ENCODE results near the gene RASGRP4.

The RASGRP4 gene

DNA sequence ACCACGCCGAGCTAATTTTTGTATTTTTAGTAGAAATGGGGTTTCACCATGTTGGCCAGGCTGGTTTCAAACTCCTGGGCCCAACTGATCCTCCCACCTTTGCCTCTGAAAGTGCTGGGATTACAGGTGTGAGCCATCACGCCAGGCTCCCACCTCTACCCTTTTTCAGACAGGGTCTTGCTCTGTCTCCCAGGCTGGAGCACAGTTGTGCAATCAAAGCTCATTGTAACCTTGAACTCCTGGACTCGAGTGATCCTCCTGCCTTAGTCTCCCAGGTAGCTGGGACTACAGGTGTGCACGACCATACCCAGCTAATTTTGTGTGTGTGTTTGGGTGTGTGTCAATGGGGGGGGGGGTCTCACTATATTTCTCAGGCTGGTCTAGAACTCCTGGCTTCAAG is 1.7 kb downstream of the RASGRP4 start:
- TF ChIP-seq, protein P1, sequence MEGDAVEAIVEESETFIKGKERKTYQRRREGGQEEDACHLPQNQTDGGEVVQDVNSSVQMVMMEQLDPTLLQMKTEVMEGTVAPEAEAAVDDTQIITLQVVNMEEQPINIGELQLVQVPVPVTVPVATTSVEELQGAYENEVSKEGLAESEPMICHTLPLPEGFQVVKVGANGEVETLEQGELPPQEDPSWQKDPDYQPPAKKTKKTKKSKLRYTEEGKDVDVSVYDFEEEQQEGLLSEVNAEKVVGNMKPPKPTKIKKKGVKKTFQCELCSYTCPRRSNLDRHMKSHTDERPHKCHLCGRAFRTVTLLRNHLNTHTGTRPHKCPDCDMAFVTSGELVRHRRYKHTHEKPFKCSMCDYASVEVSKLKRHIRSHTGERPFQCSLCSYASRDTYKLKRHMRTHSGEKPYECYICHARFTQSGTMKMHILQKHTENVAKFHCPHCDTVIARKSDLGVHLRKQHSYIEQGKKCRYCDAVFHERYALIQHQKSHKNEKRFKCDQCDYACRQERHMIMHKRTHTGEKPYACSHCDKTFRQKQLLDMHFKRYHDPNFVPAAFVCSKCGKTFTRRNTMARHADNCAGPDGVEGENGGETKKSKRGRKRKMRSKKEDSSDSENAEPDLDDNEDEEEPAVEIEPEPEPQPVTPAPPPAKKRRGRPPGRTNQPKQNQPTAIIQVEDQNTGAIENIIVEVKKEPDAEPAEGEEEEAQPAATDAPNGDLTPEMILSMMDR (conservative IDR thresholded peaks at IDR 0.05) = no peak
- H3K27ac ChIP-seq = no peak overlapping the region

DNA sequence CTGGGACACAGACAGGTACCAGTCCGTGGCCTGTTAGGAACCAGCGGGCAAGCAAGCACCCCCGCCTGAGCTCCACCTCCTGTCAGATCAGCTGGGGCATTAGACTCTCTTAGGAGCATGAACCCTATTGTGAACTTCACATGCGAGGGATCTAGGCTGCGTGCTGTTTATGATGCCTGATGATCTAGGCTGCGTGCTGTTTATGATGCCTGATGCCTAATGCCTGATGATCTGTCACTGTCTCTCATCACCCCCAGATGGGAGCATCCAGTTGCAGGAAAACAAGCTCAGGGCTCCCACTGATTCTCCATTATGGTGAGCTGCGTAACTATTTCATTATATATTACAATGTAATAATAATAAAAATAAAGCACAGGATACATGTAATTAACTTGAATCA is 3.6 kb downstream of the RASGRP4 start:
- H3K27ac ChIP-seq = no peak overlapping the region
- TF ChIP-seq, protein P1 (conservative IDR thresholded peaks at IDR 0.05) = no peak

DNA sequence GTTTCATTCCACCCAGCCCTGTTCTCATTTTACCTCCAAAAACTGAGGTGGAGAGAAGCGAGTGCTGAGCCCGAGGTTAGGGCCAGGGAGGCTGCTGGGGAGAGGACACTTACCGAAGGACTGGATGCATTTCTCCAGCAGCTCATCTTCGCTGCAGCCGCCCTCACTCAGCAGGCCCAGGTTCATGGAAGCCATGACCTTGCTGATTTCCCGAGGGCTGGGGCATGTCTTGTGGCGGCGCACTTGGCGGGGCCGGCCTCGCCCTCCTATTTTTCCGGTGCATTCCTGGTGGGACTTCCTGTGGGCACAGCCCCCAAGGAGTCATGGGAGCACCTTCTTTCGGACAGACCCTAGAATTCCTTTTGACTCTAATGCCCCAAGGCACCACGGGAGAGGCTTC is 4.2 kb downstream of the RASGRP4 start:
- H3K27ac ChIP-seq = no peak overlapping the region
- TF ChIP-seq, protein P1 (conservative IDR thresholded peaks at IDR 0.05) = no peak

DNA sequence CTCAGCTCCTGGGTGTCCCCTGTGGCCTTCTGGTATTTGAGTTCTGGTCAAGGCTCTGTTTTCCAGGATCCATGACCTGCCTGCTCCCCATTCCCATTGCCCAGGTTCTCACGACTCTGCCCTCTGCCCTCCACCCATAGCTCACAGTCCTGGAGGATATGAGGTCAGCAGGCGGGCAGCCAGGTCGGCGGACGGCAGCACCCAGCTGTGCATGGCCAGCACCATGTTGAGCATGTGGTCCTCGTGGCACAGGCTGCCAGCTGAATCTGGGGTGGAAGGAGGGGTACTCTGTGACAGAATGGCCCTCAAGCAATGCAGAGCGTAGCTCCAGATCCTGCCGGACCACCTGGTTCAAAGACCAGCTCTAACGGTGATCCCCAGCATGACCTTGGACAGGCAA is 5.1 kb downstream of the RASGRP4 start:
- H3K27ac ChIP-seq = no peak overlapping the region
- TF ChIP-seq, protein P1 (conservative IDR thresholded peaks at IDR 0.05) = no peak

DNA sequence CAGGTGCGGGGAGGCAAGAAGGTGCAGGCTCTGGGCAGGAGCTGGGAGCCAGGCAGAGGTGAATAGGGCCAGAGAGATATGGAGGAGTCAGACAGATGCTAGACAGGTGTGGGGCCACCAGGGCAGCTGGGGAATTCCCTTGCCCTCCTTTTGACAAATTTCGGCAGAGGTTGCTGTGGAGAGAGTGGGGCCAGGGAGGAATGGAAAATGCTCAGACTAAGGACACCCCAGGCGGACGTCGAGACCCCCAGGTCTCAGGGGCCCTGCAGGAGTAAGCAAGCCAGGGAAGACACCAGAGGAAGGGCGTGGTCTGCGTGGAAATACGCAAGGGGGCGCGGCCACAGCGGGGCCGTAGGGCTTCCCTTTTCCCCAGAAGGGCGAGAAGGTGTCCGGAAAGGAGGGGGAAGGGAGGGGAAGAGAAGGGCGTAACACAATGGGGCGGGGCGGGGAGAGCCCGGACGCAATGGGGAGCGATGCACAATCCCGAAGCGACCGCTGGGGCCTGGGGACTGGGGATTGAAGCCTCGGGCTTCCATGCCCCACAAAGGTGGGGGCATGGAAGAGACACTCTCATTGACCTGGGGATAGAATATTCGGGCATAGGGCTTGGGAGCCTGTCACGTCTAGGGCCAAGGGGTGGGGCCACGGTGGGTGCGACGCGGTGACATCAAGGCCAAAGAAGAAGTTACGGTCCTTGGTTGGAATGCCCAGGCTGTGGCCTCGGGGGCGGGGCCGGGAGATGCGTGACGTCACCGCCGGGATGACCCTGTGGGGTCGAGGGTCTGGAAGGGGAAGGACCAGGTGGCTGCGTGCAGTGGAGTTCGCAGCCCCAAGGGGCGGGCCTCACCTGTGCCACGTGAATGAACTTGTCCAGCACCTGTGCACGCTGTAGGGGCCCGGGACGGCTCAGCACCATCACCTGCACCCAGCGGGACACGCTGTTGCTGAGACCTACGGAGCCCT is 8.2 kb downstream of the RASGRP4 start:
- peak overlapping the region; percentile 57 for H3K27ac ChIP-seq
- TF ChIP-seq, protein P1 (conservative IDR thresholded peaks at IDR 0.05) = peak; percentile 18; the same call in 1 of the 2 replicates

DNA sequence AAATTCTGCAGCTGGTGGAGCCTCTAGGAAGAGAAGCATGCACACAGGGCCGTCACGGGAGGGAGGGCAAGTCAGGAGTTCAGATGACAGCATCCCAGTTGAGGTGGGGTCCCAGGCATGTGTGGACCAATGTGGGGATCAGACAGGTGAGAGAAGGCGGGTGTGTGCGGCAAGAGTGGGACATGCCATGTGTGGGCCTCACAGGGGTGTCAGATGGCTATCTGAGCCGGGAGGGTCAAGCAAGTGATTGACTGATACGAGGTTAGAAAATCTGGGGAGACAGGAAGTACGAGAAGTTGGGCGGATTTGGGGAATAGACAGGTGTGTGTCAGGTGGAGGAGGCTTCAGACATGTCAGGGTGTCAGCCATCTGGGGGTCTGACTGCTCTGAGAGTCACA is 8.9 kb downstream of the RASGRP4 start:
- TF ChIP-seq, protein P1 (conservative IDR thresholded peaks at IDR 0.05) = no peak
- H3K27ac ChIP-seq = peak overlapping the region; percentile 57

DNA sequence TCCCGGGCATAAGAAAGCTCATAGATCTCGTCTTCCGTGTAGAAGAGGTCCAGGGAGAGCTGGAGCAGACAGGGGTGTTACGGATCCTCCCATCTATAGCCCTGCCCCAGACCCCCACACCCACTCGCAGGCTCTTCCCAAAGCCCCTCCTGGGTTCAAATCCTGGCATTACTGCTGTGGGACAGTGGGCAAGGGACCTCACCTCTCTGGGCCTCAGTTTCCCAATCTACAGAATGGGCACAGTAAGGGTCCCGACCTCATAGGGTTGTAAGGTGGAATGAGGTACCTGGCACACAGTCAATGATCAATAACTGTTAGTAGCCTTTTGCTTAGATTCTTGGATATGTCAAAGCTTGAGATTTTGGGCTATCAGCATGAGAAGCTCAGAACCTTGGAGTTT is 12.6 kb downstream of the RASGRP4 start:
- TF ChIP-seq, protein P1 (conservative IDR thresholded peaks at IDR 0.05) = no peak
- H3K27ac ChIP-seq = no peak overlapping the region

Measured in VCaP (cell line).